ENCODE results near the gene HIGD1B. TPM values are rescaled to one million over a fixed set of nuclear protein-coding genes. Genes with fewer than 3 reads are reported as not detected.

Gene HIGD1B
- polyA plus RNA-seq, 3 donors, result not detected

GRCh38 chr17:44889003-44889402 is 41.3 kb downstream of the HIGD1B start:
- peaks cover 31 to 32% of the 10 kb centered on the region in 2 donors for H3K4me1 ChIP-seq (ENCODE audit: control insufficient read depth in 1 of 2, insufficient read depth in 2 of 2, low read length in 2 of 2)

DNA sequence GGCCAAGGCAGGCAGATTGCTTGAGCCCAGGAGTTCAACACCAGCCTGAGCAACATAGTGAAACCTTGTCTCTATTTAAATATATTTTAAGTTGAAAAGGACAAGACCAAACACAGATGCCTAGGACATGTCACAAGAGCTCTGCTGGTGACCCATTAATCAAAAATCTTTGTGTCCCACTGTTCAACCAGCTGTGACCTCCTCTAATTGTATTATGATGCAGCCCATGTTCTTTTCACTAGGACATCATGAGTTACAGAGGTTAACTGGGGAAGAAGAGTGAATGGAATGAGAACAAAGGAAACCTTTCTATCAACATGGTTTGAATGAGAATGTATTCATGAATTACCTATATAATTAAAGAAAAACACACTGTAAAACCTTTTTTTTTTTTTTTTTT is 44.6 kb downstream of the HIGD1B start:
- H4K20me1 ChIP-seq (ENCODE audit: insufficient read depth, low read length), result peaks cover 98% of the 10 kb centered on the region

More at GRCh38 chr17:44889003-44889402, 41.3 kb downstream of the HIGD1B start:
- H3K79me2 ChIP-seq (ENCODE audit: insufficient read depth, low read length), result peaks cover 68% of the 10 kb centered on the region
- Mint-ChIP-seq H3K4me3 (no peak overlapping the region), H3K36me3 (peaks cover 41 to 61% of the 10 kb centered on the region in 2 donors), H3K9me3 (no peaks in the 10 kb centered on the region), H3K4me1 (peaks cover 5% of the 10 kb centered on the region), H3K27me3 (ENCODE audit: low read depth in 3 of 3) (no peaks in the 10 kb centered on the region), H3K27ac (no peak overlapping the region)
- no peaks in the 10 kb centered on the region for H3K9me3 ChIP-seq (replicated peaks in 1 of 2; ENCODE audit: control insufficient read depth in 1 of 2, insufficient read depth in 1 of 2, low read length in 2 of 2)
- TF ChIP-seq, protein P1, sequence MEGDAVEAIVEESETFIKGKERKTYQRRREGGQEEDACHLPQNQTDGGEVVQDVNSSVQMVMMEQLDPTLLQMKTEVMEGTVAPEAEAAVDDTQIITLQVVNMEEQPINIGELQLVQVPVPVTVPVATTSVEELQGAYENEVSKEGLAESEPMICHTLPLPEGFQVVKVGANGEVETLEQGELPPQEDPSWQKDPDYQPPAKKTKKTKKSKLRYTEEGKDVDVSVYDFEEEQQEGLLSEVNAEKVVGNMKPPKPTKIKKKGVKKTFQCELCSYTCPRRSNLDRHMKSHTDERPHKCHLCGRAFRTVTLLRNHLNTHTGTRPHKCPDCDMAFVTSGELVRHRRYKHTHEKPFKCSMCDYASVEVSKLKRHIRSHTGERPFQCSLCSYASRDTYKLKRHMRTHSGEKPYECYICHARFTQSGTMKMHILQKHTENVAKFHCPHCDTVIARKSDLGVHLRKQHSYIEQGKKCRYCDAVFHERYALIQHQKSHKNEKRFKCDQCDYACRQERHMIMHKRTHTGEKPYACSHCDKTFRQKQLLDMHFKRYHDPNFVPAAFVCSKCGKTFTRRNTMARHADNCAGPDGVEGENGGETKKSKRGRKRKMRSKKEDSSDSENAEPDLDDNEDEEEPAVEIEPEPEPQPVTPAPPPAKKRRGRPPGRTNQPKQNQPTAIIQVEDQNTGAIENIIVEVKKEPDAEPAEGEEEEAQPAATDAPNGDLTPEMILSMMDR (IDR thresholded peaks at IDR 0.05), result no peak
- H3K27ac ChIP-seq (ENCODE audit: low read depth in 1 of 2, low read length in 2 of 2), result peak overlapping the region in 1 of 2 donors; percentile 56
- H2AFZ ChIP-seq (ENCODE audit: insufficient read depth, low read depth, low read length, poor library complexity, severe bottlenecking), result no peak overlapping the region
- 57% methylated on average over 7 of the region's 7 CpGs for WGBS (ENCODE audit: insufficient coverage)
- peak overlapping the region; percentile 40 for H3K4me2 ChIP-seq (replicated peaks; ENCODE audit: extremely low read depth, low read length, poor library complexity, severe bottlenecking)
- no peak for DNase-seq
- peak overlapping the region in 1 of 3 experiments; percentile 28 for H3K4me3 ChIP-seq (replicated peaks in 1 of 3; ENCODE audit: low read depth in 2 of 3, low read length in 3 of 3)
- no peaks in the 10 kb centered on the region for H3K27me3 ChIP-seq (ENCODE audit: control insufficient read depth in 2 of 2, insufficient read depth in 2 of 2, low read length in 2 of 2)
- peaks cover 84% of the 10 kb centered on the region for H4K20me1 ChIP-seq (ENCODE audit: insufficient read depth, low read length)
- intact Hi-C loops (cut with micrococcal nuclease), result no loop called here
- H3K9ac ChIP-seq (ENCODE audit: insufficient read depth, low read length, poor library complexity, severe bottlenecking), result no peak overlapping the region
- peaks cover 44 to 66% of the 10 kb centered on the region in 2 donors for H3K36me3 ChIP-seq (replicated peaks in 1 of 2; ENCODE audit: control insufficient read depth in 1 of 2, insufficient read depth in 2 of 2, low read length in 2 of 2)

More for the DNA sequence above, 44.6 kb downstream of the HIGD1B start:
- no peak overlapping the region for H3K4me2 ChIP-seq (replicated peaks; ENCODE audit: extremely low read depth, low read length, poor library complexity, severe bottlenecking)
- Mint-ChIP-seq H3K27ac (no peak overlapping the region), H3K9me3 (no peaks in the 10 kb centered on the region), H3K4me3 (no peak overlapping the region), H3K36me3 (peaks cover 31 to 50% of the 10 kb centered on the region in 2 donors), H3K27me3 (ENCODE audit: low read depth in 3 of 3) (no peaks in the 10 kb centered on the region), H3K4me1 (peaks cover 5% of the 10 kb centered on the region)
- H3K27me3 ChIP-seq (ENCODE audit: control insufficient read depth in 2 of 2, insufficient read depth in 2 of 2, low read length in 2 of 2), result no peaks in the 10 kb centered on the region
- H3K36me3 ChIP-seq (replicated peaks in 1 of 2; ENCODE audit: control insufficient read depth in 1 of 2, insufficient read depth in 2 of 2, low read length in 2 of 2), result peaks cover 30 to 64% of the 10 kb centered on the region in 2 donors
- no peak overlapping the region for H3K9ac ChIP-seq (ENCODE audit: insufficient read depth, low read length, poor library complexity, severe bottlenecking)
- TF ChIP-seq, protein P1 (IDR thresholded peaks at IDR 0.05), result no peak
- H3K9me3 ChIP-seq (replicated peaks in 1 of 2; ENCODE audit: control insufficient read depth in 1 of 2, insufficient read depth in 1 of 2, low read length in 2 of 2), result no peaks in the 10 kb centered on the region
- no peak overlapping the region for H2AFZ ChIP-seq (ENCODE audit: insufficient read depth, low read depth, low read length, poor library complexity, severe bottlenecking)
- no peak overlapping the region for H3K27ac ChIP-seq (ENCODE audit: low read depth in 1 of 2, low read length in 2 of 2)
- intact Hi-C loops (cut with micrococcal nuclease), result loop anchor here in 1 of 2 donors (10.0 kb wide), 1 partner anchor 163 kb away; the partner anchor contains the start of gene DCAKD
- peaks cover 25% of the 10 kb centered on the region in 2 donors for H3K4me1 ChIP-seq (ENCODE audit: control insufficient read depth in 1 of 2, insufficient read depth in 2 of 2, low read length in 2 of 2)
- H3K79me2 ChIP-seq (ENCODE audit: insufficient read depth, low read length), result peaks cover 86% of the 10 kb centered on the region
- no peak overlapping the region for H3K4me3 ChIP-seq (replicated peaks in 1 of 3; ENCODE audit: low read depth in 2 of 3, low read length in 3 of 3)
- DNase-seq, result no peak

All from CD14-positive monocyte (primary cell).